Activated CD4-positive, alpha-beta T cell treated with anti-CD3 and anti-CD28 coated beads, Interleukin-2, amount 10 ng/mL, durations not matched to agents 7 days and 5 days (primary cell): ENCODE measurements around the gene COL17A1. TPM values are rescaled to one million over a fixed set of nuclear protein-coding genes. Genes with fewer than 3 reads are reported as not detected.

Experiments used
- CTCF ChIA-PET: fragments of 350-600 bp; sonication (Branson Sonifier 250); formaldehyde crosslinking; loops from one replicate; lab custom pipeline; 2021; ENCODE audit warnings: antibody characterized with exemption; lab: Charles Lee
- POLR2A ChIA-PET: fragments of 350-600 bp; sonication (Branson Sonifier 250); formaldehyde crosslinking; loops from one replicate; lab custom pipeline; 2021; ENCODE audit warnings: antibody characterized with exemption; lab: Charles Lee
- DNase-seq: peaks from one replicate; pipeline ENCODE4 v3.0.0-alpha.2; 2020
- H3K27ac Mint-ChIP-seq: one replicate; pipeline ENCODE4 v1.8.0; 2021; ENCODE audit warnings: mild to moderate bottlenecking, moderate library complexity, mixed read lengths
- H3K27me3 Mint-ChIP-seq: one replicate; pipeline ENCODE4 v1.8.0; 2021; ENCODE audit warnings: mixed read lengths
- H3K36me3 Mint-ChIP-seq: one replicate; pipeline ENCODE4 v1.8.0; 2021; ENCODE audit warnings: low read depth, mixed read lengths
- H3K4me1 Mint-ChIP-seq: one replicate; pipeline ENCODE4 v1.8.0; 2021; ENCODE audit warnings: mixed read lengths
- H3K4me3 Mint-ChIP-seq: one replicate; pipeline ENCODE4 v1.8.0; 2021; ENCODE audit warnings: mild to moderate bottlenecking, moderate library complexity, mixed read lengths
- H3K9me3 Mint-ChIP-seq: one replicate; pipeline ENCODE4 v1.8.0; 2021; ENCODE audit warnings: mixed read lengths
- microRNA-seq: library from miRNA; unstranded; fragments of <30 nt; microRNA quantifications from one replicate; pipeline ENCODE4 v1.2.0, GENCODE V29; 2021; ENCODE audit warnings: borderline microRNAs expressed, borderline replicate concordance
- total RNA-seq, 2 experiments: library from RNA; stranded (reverse); gene quantifications; one replicate each; pipeline ENCODE4 v1.2.3, GENCODE V29; 2021

COL17A1 gene
- total RNA-seq, 2 experiments from 2014 or later = not detected

DNA sequence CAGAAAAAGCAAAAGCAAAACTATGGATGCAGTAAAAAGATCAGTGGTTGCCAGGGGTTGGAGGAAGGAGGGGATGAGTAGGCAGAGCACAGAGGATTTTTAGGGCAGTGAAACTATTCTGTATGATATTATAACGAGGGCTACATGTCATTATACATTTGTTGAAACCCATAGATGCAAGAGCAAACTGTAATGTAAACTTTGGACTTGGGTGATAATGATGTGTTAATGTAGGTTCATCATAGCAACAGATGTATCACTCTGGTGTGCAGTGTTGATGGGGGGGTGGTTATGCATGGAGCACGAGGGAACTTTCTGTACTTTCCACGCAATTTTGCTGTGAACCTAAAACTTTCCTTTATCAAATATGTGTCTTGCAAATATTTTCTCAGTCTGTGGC, 95.6 kb downstream of the COL17A1 start:
- Mint-ChIP-seq H3K9me3 (no peaks in the 10 kb centered on the region), H3K27me3 (no peaks in the 10 kb centered on the region), H3K27ac (no peak overlapping the region), H3K4me3 (no peak overlapping the region), H3K4me1 (peaks cover 33% of the 10 kb centered on the region), H3K36me3 (peaks cover 23% of the 10 kb centered on the region)
- DNase-seq = no peak
- ChIA-PET POLR2A (no interaction called here), CTCF (no interaction called here)

DNA sequence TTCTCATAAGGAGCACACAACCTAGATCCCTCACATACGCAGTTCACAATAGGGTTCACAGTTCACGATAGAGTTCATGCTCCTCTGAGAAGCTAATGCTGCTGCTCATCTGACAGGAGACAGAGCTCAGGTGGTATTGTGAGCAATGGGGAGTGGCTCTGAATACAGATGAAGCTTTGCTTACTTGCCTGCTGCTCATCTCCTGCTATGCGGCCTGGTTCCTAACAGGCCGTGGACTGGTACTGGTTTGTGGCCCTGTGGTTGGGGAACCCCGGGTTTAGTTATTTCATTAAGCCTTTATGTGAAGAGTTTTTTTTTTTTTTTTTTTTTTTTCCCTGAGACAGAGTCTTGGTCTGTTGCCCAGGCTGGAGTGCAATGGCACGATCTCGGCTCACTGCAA, 99.3 kb downstream of the COL17A1 start:
- H3K27me3 Mint-ChIP-seq = no peaks in the 10 kb centered on the region
- peaks cover 57% of the 10 kb centered on the region for H3K4me1 Mint-ChIP-seq
- no peaks in the 10 kb centered on the region for H3K9me3 Mint-ChIP-seq
- CTCF ChIA-PET = interaction anchor here (0.6 kb wide), 1 partner anchor 19 kb away, joined by 3 read pairs; no protein-coding TSS in a partner anchor
- peaks cover 7% of the 10 kb centered on the region for H3K36me3 Mint-ChIP-seq
- POLR2A ChIA-PET = no interaction called here
- H3K4me3 Mint-ChIP-seq = no peak overlapping the region
- DNase-seq = peak; percentile 10
- H3K27ac Mint-ChIP-seq = no peak overlapping the region

DNA sequence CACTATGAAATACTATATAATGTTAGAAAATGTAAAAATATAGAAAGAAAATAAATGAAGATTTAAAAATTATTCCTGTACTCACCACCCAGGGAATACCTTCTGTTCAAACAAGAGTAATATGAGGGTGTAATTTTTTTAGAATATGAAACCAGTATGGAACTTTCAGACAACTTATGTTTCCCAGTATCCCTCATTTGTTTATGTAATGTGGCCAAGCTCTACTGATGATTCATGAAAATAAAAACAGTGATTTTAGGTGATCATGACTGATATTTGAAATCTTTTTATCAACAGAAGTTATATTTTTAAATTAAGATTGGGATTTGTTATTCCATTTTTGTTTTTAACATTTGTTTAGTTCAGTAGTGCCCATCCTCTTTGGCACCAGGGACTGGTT, 100.0 kb downstream of the COL17A1 start:
- no peaks in the 10 kb centered on the region for H3K27me3 Mint-ChIP-seq
- no peak for DNase-seq
- peaks cover 61% of the 10 kb centered on the region for H3K4me1 Mint-ChIP-seq
- ChIA-PET CTCF (no interaction called here), POLR2A (no interaction called here)
- H3K4me3 Mint-ChIP-seq = no peak overlapping the region
- peaks cover 8% of the 10 kb centered on the region for H3K36me3 Mint-ChIP-seq
- H3K27ac Mint-ChIP-seq = no peak overlapping the region
- no peaks in the 10 kb centered on the region for H3K9me3 Mint-ChIP-seq

DNA sequence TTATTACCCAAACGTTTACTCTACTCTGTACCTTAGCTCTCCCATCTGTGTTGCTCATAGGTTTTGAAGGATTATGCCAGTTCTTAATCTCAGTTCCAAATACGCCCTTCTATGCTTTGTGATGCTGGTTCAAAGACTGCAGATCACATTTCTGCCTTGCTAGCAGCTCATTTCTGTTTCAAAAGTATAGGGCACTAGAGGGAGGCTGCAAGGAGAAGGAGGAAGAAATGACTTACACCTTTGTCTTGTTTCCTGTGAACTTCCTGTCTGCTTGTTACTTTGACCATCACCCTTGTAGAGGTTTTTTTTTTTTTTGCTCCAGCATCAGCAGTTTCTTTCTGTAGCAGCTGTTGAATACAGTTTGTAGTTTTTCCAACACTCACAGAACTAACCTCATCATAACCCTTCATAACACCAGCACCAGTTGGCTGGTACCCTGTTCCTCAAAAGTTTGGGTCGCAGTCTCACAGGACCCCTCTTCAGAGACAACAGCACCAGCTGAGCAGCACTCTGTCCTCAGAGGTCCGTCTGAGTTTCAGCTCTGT, 102.2 kb downstream of the COL17A1 start:
- H3K9me3 Mint-ChIP-seq = no peaks in the 10 kb centered on the region
- peaks cover 60% of the 10 kb centered on the region for H3K4me1 Mint-ChIP-seq
- peak; percentile 25 for DNase-seq
- H3K4me3 Mint-ChIP-seq = peak overlapping the region; percentile 37
- ChIA-PET CTCF (interaction anchor here (0.7 to 1.3 kb wide), 3 partner anchors 9 to 93 kb away, joined by 3 to 4 read pairs (median 3); no protein-coding TSS in a partner anchor), POLR2A (interaction anchor here (0.6 kb wide), 1 partner anchor 137 kb away, joined by 4 read pairs; no protein-coding TSS in a partner anchor)
- H3K27me3 Mint-ChIP-seq = no peaks in the 10 kb centered on the region
- peaks cover 16% of the 10 kb centered on the region for H3K36me3 Mint-ChIP-seq
- H3K27ac Mint-ChIP-seq = peak overlapping the region; percentile 83

DNA sequence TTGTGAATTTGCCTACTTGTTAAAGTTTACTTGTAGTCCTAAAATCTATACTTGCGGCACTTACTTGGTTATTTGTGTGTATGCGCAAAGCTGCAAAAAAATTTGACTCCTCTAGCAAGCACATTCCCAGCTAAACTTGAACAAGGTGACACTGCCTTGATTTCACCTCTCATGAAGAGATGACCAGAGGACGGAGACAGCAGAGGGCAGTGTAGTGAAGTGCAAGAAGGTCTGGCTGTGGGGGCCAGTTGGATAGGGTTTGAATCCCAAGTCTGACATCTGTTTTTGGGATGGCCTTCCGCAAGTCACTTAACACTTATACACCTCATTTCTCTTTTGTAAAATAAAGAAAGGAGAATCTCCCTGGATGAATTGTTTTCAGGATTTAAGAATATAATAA, 103.0 kb downstream of the COL17A1 start:
- no peak for DNase-seq
- Mint-ChIP-seq H3K36me3 (peaks cover 12% of the 10 kb centered on the region), H3K4me1 (peaks cover 56% of the 10 kb centered on the region), H3K27ac (no peak overlapping the region), H3K4me3 (no peak overlapping the region), H3K9me3 (no peaks in the 10 kb centered on the region), H3K27me3 (no peaks in the 10 kb centered on the region)
- POLR2A ChIA-PET = interaction anchor here (0.6 kb wide), 1 partner anchor 138 kb away, joined by 4 read pairs; no protein-coding TSS in a partner anchor
- CTCF ChIA-PET = interaction anchor here (0.9 to 1.3 kb wide), 2 partner anchors 10 to 92 kb away, joined by 3 to 4 read pairs; no protein-coding TSS in a partner anchor

Small RNAs within 50 kb of the gene (microRNA-seq; reads per million reads assigned to microRNA genes)
- gene MIR936 = not detected

Other genes starting within 250 kb of the COL17A1 start
- 10 to 100 TPM; 11.9 to 12.7 TPM for gene SH3PXD2A, start 230.3 kb downstream of the COL17A1 start, total RNA-seq
- gene STN1, start 167.7 kb downstream of the COL17A1 start, total RNA-seq = 10 to 100 TPM; 46.5 to 50.9 TPM
- gene SLK, start 118.7 kb downstream of the COL17A1 start, total RNA-seq = 10 to 100 TPM; 31.5 to 32.4 TPM
- 10 to 100 TPM; 13.6 to 16.1 TPM for gene SFR1, start 36.3 kb upstream of the COL17A1 start, total RNA-seq
- gene CFAP43, start 146.5 kb upstream of the COL17A1 start, total RNA-seq = not detected
- 100 to 1,000 TPM; 129 to 139 TPM for gene GSTO1, start 169.0 kb upstream of the COL17A1 start, total RNA-seq
- 1 to 10 TPM in 1 of 2 experiments, under 1 TPM in 1; 0.81 to 1.3 TPM for gene GSTO2, start 183.3 kb upstream of the COL17A1 start, total RNA-seq